Ishikawa (cell line): ENCODE results near the gene SPATA31D4.

Experiments
- CEBPB ChIP-seq: IDR thresholded peaks from 2 replicates; pipeline ENCODE4 v1.6.1; 2012
- CREB1 ChIP-seq: IDR thresholded peaks from 2 replicates; pipeline ENCODE4 v1.6.1; 2012; ENCODE audit warnings: low read depth
- EGR1 ChIP-seq: IDR thresholded peaks from 2 replicates; pipeline ENCODE4 v1.6.1; 2012
- EP300 ChIP-seq: IDR thresholded peaks from 2 replicates; pipeline ENCODE4 v1.6.1; 2012; ENCODE audit warnings: borderline replicate concordance
- FOXM1 ChIP-seq: IDR thresholded peaks from 2 replicates; pipeline ENCODE4 v1.6.1; 2012; ENCODE audit warnings: low read depth, borderline replicate concordance
- NFIC ChIP-seq: IDR thresholded peaks from 2 replicates; pipeline ENCODE4 v1.6.1; 2012
- RAD21 ChIP-seq: IDR thresholded peaks from 2 replicates; pipeline ENCODE4 v1.6.1; 2012; ENCODE audit warnings: low read depth
- REST ChIP-seq: IDR thresholded peaks from 2 replicates; pipeline ENCODE4 v1.6.1; 2012; ENCODE audit warnings: low read depth, mild to moderate bottlenecking
- TAF1 ChIP-seq: IDR thresholded peaks from 2 replicates; pipeline ENCODE4 v1.6.1; 2012; ENCODE audit warnings: low read depth, mild to moderate bottlenecking
- TCF12 ChIP-seq: IDR thresholded peaks from 2 replicates; pipeline ENCODE4 v1.6.1; 2012; ENCODE audit warnings: low read depth
- TEAD4 ChIP-seq: IDR thresholded peaks from 2 replicates; pipeline ENCODE4 v1.6.1; 2012
- YY1 ChIP-seq: IDR thresholded peaks from 2 replicates; pipeline ENCODE4 v1.6.1; 2012; ENCODE audit warnings: low read depth
- ZBTB7A ChIP-seq: IDR thresholded peaks from 2 replicates; pipeline ENCODE4 v1.6.1; 2012; ENCODE audit warnings: low read depth
- TF ChIP-seq, protein P1 (sequence below): IDR thresholded peaks from 2 replicates; pipeline ENCODE4 v1.6.1; 2012
- TF ChIP-seq, protein P2 (sequence below): IDR thresholded peaks from 2 replicates; pipeline ENCODE4 v1.6.1; 2012

The SPATA31D4 gene

GRCh38 chr9:81902196-81902595 lies 26.0 kb upstream of the SPATA31D4 start:
- TF ChIP-seq YY1 = no peak
- TF ChIP-seq FOXM1 = no peak
- TF ChIP-seq, protein P1, sequence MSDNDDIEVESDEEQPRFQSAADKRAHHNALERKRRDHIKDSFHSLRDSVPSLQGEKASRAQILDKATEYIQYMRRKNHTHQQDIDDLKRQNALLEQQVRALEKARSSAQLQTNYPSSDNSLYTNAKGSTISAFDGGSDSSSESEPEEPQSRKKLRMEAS = no peak
- no peak for TF ChIP-seq NFIC
- no peak for TF ChIP-seq CREB1
- TF ChIP-seq ZBTB7A = no peak
- no peak for TF ChIP-seq REST
- no peak for TF ChIP-seq TCF12
- no peak for TF ChIP-seq EGR1
- TF ChIP-seq, protein P2, sequence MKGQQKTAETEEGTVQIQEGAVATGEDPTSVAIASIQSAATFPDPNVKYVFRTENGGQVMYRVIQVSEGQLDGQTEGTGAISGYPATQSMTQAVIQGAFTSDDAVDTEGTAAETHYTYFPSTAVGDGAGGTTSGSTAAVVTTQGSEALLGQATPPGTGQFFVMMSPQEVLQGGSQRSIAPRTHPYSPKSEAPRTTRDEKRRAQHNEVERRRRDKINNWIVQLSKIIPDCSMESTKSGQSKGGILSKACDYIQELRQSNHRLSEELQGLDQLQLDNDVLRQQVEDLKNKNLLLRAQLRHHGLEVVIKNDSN = no peak

- TF ChIP-seq REST = no peak
- no peak for TF ChIP-seq NFIC
- TF ChIP-seq EGR1 = no peak
- TF ChIP-seq YY1 = no peak
- no peak for TF ChIP-seq CEBPB
- TF ChIP-seq TEAD4 = no peak
- TF ChIP-seq EP300 = no peak
- no peak for TF ChIP-seq TAF1
- TF ChIP-seq, protein P2 = no peak
- TF ChIP-seq ZBTB7A = no peak
- no peak for TF ChIP-seq FOXM1
- TF ChIP-seq CREB1 = no peak
- TF ChIP-seq, protein P1 = no peak
- TF ChIP-seq RAD21 = no peak
- no peak for TF ChIP-seq TCF12
Observed at GRCh38 chr9:81902626-81903025, 25.6 kb upstream of the SPATA31D4 start.

- TF ChIP-seq TAF1 = no peak
Observed at GRCh38 chr9:81906671-81907070, 21.6 kb upstream of the SPATA31D4 start.

DNA sequence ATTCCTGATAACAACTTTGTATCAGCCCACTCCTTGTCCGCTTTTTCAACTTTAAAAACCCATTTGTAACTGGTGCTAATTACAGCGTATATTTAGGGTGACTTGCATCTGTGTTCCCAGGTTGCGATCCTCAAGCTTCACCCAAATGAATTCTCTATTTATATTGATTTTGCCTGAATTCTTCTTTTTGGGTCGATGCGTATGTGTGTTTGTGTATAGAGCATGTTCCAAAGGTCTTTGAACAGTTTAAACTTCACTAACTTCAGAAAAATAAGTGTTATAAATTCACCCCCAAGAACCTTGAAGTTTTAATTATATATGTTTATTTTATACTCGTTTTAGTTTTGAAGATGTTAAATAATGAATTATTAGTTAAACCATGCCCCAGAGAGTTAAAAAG lies 16.1 kb upstream of the SPATA31D4 start:
- TF ChIP-seq, protein P2 = no peak
- TF ChIP-seq EGR1 = no peak
- no peak for TF ChIP-seq FOXM1
- no peak for TF ChIP-seq TEAD4
- no peak for TF ChIP-seq CEBPB
- TF ChIP-seq NFIC = no peak
- TF ChIP-seq ZBTB7A = no peak
- no peak for TF ChIP-seq YY1
- TF ChIP-seq, protein P1 = no peak
- TF ChIP-seq EP300 = no peak
- TF ChIP-seq RAD21 = no peak
- no peak for TF ChIP-seq CREB1
- TF ChIP-seq TAF1 = no peak

DNA sequence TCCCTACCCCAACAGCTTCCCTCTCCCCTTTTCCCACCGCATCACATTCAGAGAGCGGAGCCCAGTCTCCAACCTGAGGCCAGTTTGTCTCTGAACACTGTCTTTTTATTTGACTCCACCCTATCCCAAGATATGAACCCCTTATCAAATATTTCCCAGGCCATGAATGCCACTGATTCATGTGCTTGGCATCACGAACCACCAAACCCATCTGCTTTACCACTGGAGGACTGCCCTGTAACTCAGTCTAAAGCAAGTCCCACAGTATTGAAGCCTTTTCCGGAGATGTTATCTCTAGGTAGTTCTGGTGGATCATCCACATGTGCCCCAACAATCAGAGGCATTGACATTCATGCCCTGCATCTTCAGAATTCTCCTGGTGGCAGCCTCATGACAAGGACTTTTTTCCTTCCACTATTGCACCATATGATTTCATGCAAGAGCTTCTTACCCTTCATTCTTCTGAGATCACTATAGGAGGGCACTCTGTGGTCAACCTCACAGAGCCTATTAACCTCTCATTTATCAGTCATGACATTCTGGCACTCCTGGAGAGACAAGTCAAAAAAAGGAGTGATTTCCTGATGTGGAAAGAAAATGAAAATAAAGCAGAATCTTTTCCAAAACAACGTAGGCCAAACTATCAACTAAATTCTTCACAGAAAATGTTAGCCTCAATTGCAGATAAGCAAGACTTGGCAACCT lies 12.3 kb upstream of the SPATA31D4 start:
- TF ChIP-seq REST (no peak), CEBPB (no peak), RAD21 (no peak), EGR1 (no peak), FOXM1 (no peak), ZBTB7A (no peak), TAF1 (no peak), TCF12 (no peak), YY1 (no peak), NFIC (no peak), TEAD4 (no peak)
- TF ChIP-seq, protein P1 = no peak
- TF ChIP-seq, protein P2 = no peak
